HEK293T (cell line): Measurements from ENCODE around the gene EBF3.

ENCODE experiments used
- BHLHE40 ChIP-seq: fragments of 450-650 bp; IDR thresholded peaks from 2 replicates; pipeline ENCODE4 v1.6.1; 2016; ENCODE audit warnings: mild to moderate bottlenecking, moderate library complexity, borderline replicate concordance
- FOXK2 ChIP-seq: fragments of 450-650 bp; IDR thresholded peaks from 2 replicates; pipeline ENCODE4 v1.6.1; 2016; ENCODE audit warnings: mild to moderate bottlenecking
- HDGF ChIP-seq: fragments of 450-650 bp; IDR thresholded peaks from 2 replicates; pipeline ENCODE4 v1.6.1; 2017; ENCODE audit warnings: antibody characterized with exemption, borderline replicate concordance
- SP1 ChIP-seq: fragments of 450-650 bp; IDR thresholded peaks from 2 replicates; pipeline ENCODE4 v1.6.1; 2017
- TARDBP ChIP-seq: fragments of 450-650 bp; IDR thresholded peaks from 2 replicates; pipeline ENCODE4 v1.6.1; 2016

- TF ChIP-seq TARDBP, result no peak
- no peak for TF ChIP-seq FOXK2
- no peak for TF ChIP-seq HDGF
- TF ChIP-seq SP1, result no peak
- no peak for TF ChIP-seq BHLHE40
Measured at GRCh38 chr10:129882291-129883010, 81.6 kb downstream of the EBF3 start.
